ENCODE data around the gene STK32C. TPM values are rescaled to one million over a fixed set of nuclear protein-coding genes. Genes with fewer than 3 reads are reported as not detected.

STK32C gene
- polyA plus RNA-seq, 2 of the 4 experiments (the other 2 are of a cell fraction), result 29.9 to 43.6 TPM

- Histone ChIP-seq H3K4me3 (no peak overlapping the region), H3K27ac (no peak overlapping the region), H3K4me1 (no peaks in the 10 kb centered on the region), H3K9me3 (no peaks in the 10 kb centered on the region), H3K4me2 (no peak overlapping the region)
- no peak for DNase-seq (ENCODE audit: low read depth in 1 of 2, low spot score in 1 of 2)
- 47% methylated on average over 2 of the region's 16 CpGs for WGBS (ENCODE audit: missing lambda C conversion rate)
- ChIA-PET CTCF (no interaction called here), POLR2A (no interaction called here)
- FAIRE-seq, result no peak
- no peak for TF ChIP-seq ZSCAN20 (CRISPR knock-in tag; IDR thresholded peaks at IDR 0.05)
- TF ChIP-seq EP300 (IDR thresholded peaks at IDR 0.05), result no peak
- no peak for TF ChIP-seq RARB (CRISPR knock-in tag; IDR thresholded peaks at IDR 0.05)
- TF ChIP-seq ZNF302 (CRISPR knock-in tag; IDR thresholded peaks at IDR 0.05), result no peak
- no peak for TF ChIP-seq HOXB5 (CRISPR knock-in tag; IDR thresholded peaks at IDR 0.05)
- TF ChIP-seq CBX2 (IDR thresholded peaks at IDR 0.05; ENCODE audit: borderline replicate concordance, low read depth), result no peak
- TF ChIP-seq NPAS2 (CRISPR knock-in tag; IDR thresholded peaks at IDR 0.05; ENCODE audit: borderline replicate concordance), result no peak
- TF ChIP-seq FOSL2 (IDR thresholded peaks at IDR 0.05), result no peak
- no peak for TF ChIP-seq FOSL2 (CRISPR knock-in tag; IDR thresholded peaks at IDR 0.05)
- no peak for TF ChIP-seq JUNB (IDR thresholded peaks at IDR 0.05)
- TF ChIP-seq MAX (IDR thresholded peaks at IDR 0.05), result no peak
- no peak for TF ChIP-seq RAD21 (conservative IDR thresholded peaks at IDR 0.05 in 1 of 2, IDR thresholded peaks at IDR 0.05 in 1 of 2)
- TF ChIP-seq CTCF (IDR thresholded peaks at IDR 0.05), result no peak
- TF ChIP-seq REST (IDR thresholded peaks at IDR 0.05), result no peak
- ATAC-seq, result no peak
These were observed 107.9 kb downstream of the STK32C start for GRCh38 chr10:132199854-132200311.

GRCh38 chr10:132199268-132199853 is 108.4 kb downstream of the STK32C start:
- ChIA-PET POLR2A (no interaction called here), CTCF (interaction anchor here (1.5 kb wide), 1 partner anchor 10 kb away, joined by 3 read pairs; no protein-coding TSS in a partner anchor)
- FAIRE-seq (no peak), DNase-seq (ENCODE audit: low read depth in 1 of 2, low spot score in 1 of 2) (no peak), ATAC-seq (no peak)
- no peaks in the 10 kb centered on the region for H3K9me3 ChIP-seq
- no peaks in the 10 kb centered on the region for H3K4me1 ChIP-seq
- no peak overlapping the region for H3K4me3 ChIP-seq
- no peak overlapping the region for H3K27ac ChIP-seq
- no peak overlapping the region for H3K4me2 ChIP-seq
- TF ChIP-seq MAX (IDR thresholded peaks at IDR 0.05) (no peak), GATA3 (IDR thresholded peaks at IDR 0.05; ENCODE audit: borderline replicate concordance) (no peak), SREBF2 (IDR thresholded peaks at IDR 0.05) (no peak), FOXS1 (CRISPR knock-in tag; IDR thresholded peaks at IDR 0.05) (no peak), NR3C1 (IDR thresholded peaks at IDR 0.05) (no peak), PHF8 (IDR thresholded peaks at IDR 0.05; ENCODE audit: borderline replicate concordance, low read depth) (no peak), POLR2A (IDR thresholded peaks at IDR 0.05; ENCODE audit: low read length) (no peak), RAD21 (conservative IDR thresholded peaks at IDR 0.05 in 1 of 2, IDR thresholded peaks at IDR 0.05 in 1 of 2) (no peak), ZC3H11A (IDR thresholded peaks at IDR 0.05) (no peak), MAZ (IDR thresholded peaks at IDR 0.05; ENCODE audit: borderline replicate concordance, low read depth, low read length) (no peak), PBX3 (IDR thresholded peaks at IDR 0.05) (no peak), FOSL2 (IDR thresholded peaks at IDR 0.05) (no peak), FOSL2 (CRISPR knock-in tag; IDR thresholded peaks at IDR 0.05) (no peak), FOSB (CRISPR knock-in tag; IDR thresholded peaks at IDR 0.05) (no peak), ATOH8 (CRISPR knock-in tag; IDR thresholded peaks at IDR 0.05; ENCODE audit: low read depth) (no peak), NPAS2 (CRISPR knock-in tag; IDR thresholded peaks at IDR 0.05; ENCODE audit: borderline replicate concordance) (no peak), CHD2 (IDR thresholded peaks at IDR 0.05; ENCODE audit: low read length, partially characterized antibody) (no peak), ESRRA (IDR thresholded peaks at IDR 0.05; ENCODE audit: borderline replicate concordance, low read length) (no peak)
- 72% methylated on average over 10 of the region's 11 CpGs for WGBS (ENCODE audit: missing lambda C conversion rate)

Measured in A549 (cell line).